ENCODE measurements around the gene FLG2. TPM values are rescaled to one million over a fixed set of nuclear protein-coding genes. Genes with fewer than 3 reads are reported as not detected.

Gene FLG2
- polyA plus RNA-seq, 1 donor (not counting 4 experiments of a cell fraction or from before 2014, with no cell fraction given), result 0.98 TPM

- Histone ChIP-seq H3K9ac (ENCODE audit: control insufficient read depth, extremely low read depth, insufficient read depth, low read length) (no peak overlapping the region), H3K9me1 (ENCODE audit: control insufficient read depth, extremely low read depth, insufficient read depth, low read length) (no peaks in the 10 kb centered on the region), H3K79me2 (ENCODE audit: control insufficient read depth, insufficient read depth, low read length) (no peaks in the 10 kb centered on the region), H3K4me1 (ENCODE audit: control insufficient read depth, extremely low read depth, insufficient read depth, low read length) (peaks cover 5% of the 10 kb centered on the region), H3K27ac (ENCODE audit: control insufficient read depth, insufficient read depth, low read length) (no peak overlapping the region), H3K4me2 (ENCODE audit: control insufficient read depth, extremely low read depth, insufficient read depth, low read depth, low read length) (no peak overlapping the region), H4K20me1 (ENCODE audit: control insufficient read depth, extremely low read depth, insufficient read depth, low read length) (no peaks in the 10 kb centered on the region), H2AFZ (ENCODE audit: control insufficient read depth, low read length) (no peak overlapping the region), H3K4me3 (ENCODE audit: control insufficient read depth in 2 of 3, extremely low read depth in 1 of 3, insufficient read depth in 2 of 3, low read depth in 1 of 3, low read length in 3 of 3) (no peak overlapping the region), H3K27me3 (ENCODE audit: control insufficient read depth, extremely low read depth, insufficient read depth, low read length) (no peaks in the 10 kb centered on the region), H3K36me3 (ENCODE audit: control insufficient read depth in 2 of 2, extremely low read depth in 1 of 2, insufficient read depth in 2 of 2, low read length in 2 of 2) (no peaks in the 10 kb centered on the region), H3K9me3 (ENCODE audit: control insufficient read depth, low read depth, low read length) (no peaks in the 10 kb centered on the region)
- dilution Hi-C loops (cut with MboI; ENCODE audit: extremely low pct_ligation_motif_present, low sequenced_read_pairs), result no loop called here
- TF ChIP-seq CTCF (optimal IDR thresholded peaks at IDR 0.05 in 1 of 3, IDR thresholded peaks at IDR 0.05 in 1 of 3, conservative IDR thresholded peaks at IDR 0.05 in 1 of 3; ENCODE audit: extremely low read depth in 1 of 3, insufficient read depth in 2 of 3, low read length in 3 of 3) (no peak), EZH2 (IDR thresholded peaks at IDR 0.05; ENCODE audit: low read length) (no peak)
- FAIRE-seq (no peak), DNase-seq (ENCODE audit: low read depth, low spot score) (no peak)
These were observed 12.9 kb upstream of the FLG2 start for GRCh38 chr1:152372672-152373071.

- Histone ChIP-seq H3K36me3 (ENCODE audit: control insufficient read depth in 2 of 2, extremely low read depth in 1 of 2, insufficient read depth in 2 of 2, low read length in 2 of 2) (no peaks in the 10 kb centered on the region), H3K9me1 (ENCODE audit: control insufficient read depth, extremely low read depth, insufficient read depth, low read length) (no peaks in the 10 kb centered on the region), H3K79me2 (ENCODE audit: control insufficient read depth, insufficient read depth, low read length) (no peaks in the 10 kb centered on the region), H3K9ac (ENCODE audit: control insufficient read depth, extremely low read depth, insufficient read depth, low read length) (no peak overlapping the region), H3K27ac (ENCODE audit: control insufficient read depth, insufficient read depth, low read length) (no peak overlapping the region), H3K27me3 (ENCODE audit: control insufficient read depth, extremely low read depth, insufficient read depth, low read length) (no peaks in the 10 kb centered on the region), H4K20me1 (ENCODE audit: control insufficient read depth, extremely low read depth, insufficient read depth, low read length) (no peaks in the 10 kb centered on the region), H3K9me3 (ENCODE audit: control insufficient read depth, low read depth, low read length) (no peaks in the 10 kb centered on the region), H3K4me1 (ENCODE audit: control insufficient read depth, extremely low read depth, insufficient read depth, low read length) (peaks cover 22% of the 10 kb centered on the region), H3K4me2 (ENCODE audit: control insufficient read depth, extremely low read depth, insufficient read depth, low read depth, low read length) (peak overlapping the region; percentile 61), H2AFZ (ENCODE audit: control insufficient read depth, low read length) (peak overlapping the region; percentile 27), H3K4me3 (ENCODE audit: control insufficient read depth in 2 of 3, extremely low read depth in 1 of 3, insufficient read depth in 2 of 3, low read depth in 1 of 3, low read length in 3 of 3) (peak overlapping the region in 2 of 3 experiments; percentile 16)
- DNase-seq (ENCODE audit: low read depth, low spot score) (peak; percentile 70), FAIRE-seq (peak; percentile 100)
- TF ChIP-seq CTCF (optimal IDR thresholded peaks at IDR 0.05 in 1 of 3, IDR thresholded peaks at IDR 0.05 in 1 of 3, conservative IDR thresholded peaks at IDR 0.05 in 1 of 3; ENCODE audit: extremely low read depth in 1 of 3, insufficient read depth in 2 of 3, low read length in 3 of 3) (no peak), EZH2 (IDR thresholded peaks at IDR 0.05; ENCODE audit: low read length) (no peak)
- dilution Hi-C loops (cut with MboI; ENCODE audit: extremely low pct_ligation_motif_present, low sequenced_read_pairs), result no loop called here
These were observed 7.6 kb upstream of the FLG2 start for GRCh38 chr1:152367436-152367835.

Measured in keratinocyte (primary cell).